ENCODE results near the gene NME1. TPM values are rescaled to one million over a fixed set of nuclear protein-coding genes. Genes with fewer than 3 reads are reported as not detected.
"Not testable (repeated sequence)": the region's sequence is repeated elsewhere in the genome, so short reads cannot be mapped to it uniquely, and the experiment has no call there.

The NME1 gene
- total RNA-seq, 1 donor from 2014 or later = 360 TPM

DNA sequence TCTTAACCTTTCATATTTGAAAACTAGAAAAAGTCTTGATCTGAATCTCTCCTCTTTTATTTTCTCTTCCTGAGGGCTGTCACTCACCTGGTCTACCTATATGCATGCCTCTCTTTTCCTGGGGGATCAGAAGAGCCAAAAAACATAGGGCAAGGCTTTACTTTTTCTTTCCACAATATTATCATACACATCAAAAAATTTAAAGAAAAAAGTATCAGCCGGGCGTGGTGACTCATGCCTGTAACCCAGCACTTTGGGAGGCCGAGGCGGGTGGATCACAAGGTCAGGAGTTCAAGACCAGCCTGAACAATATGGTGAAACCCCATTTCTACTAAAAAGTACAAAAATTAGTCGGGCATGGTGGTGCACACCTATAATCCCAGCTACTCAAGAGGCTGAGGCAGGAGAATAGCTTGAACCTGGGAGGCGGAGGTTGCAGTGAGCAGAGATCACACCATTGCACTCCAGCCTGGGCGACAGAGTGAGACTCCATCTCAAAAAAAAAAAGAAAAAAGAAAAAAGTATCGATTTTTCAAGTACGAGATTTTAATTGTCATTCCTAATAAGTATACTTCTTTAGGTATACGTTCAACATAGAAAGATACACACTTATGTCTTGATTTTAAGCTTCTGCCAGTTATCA lies 30.8 kb upstream of the NME1 start:
- DNase-seq (ENCODE audit: low spot score); H3K27me3 Mint-ChIP-seq (ENCODE audit: low read depth); H3K4me3 Mint-ChIP-seq (ENCODE audit: low read depth); H3K36me3 Mint-ChIP-seq (ENCODE audit: low read depth); H3K9me3 Mint-ChIP-seq: not testable (repeated sequence)
- intact Hi-C loops (cut with micrococcal nuclease) = loop anchor here (5.0 kb wide), 1 partner anchor 45 kb away; the partner anchor contains the start of gene NME2
- Mint-ChIP-seq H3K27ac (peak overlapping the region; percentile 99), H3K4me1 (ENCODE audit: low read depth) (peaks cover 33% of the 10 kb centered on the region)

DNA sequence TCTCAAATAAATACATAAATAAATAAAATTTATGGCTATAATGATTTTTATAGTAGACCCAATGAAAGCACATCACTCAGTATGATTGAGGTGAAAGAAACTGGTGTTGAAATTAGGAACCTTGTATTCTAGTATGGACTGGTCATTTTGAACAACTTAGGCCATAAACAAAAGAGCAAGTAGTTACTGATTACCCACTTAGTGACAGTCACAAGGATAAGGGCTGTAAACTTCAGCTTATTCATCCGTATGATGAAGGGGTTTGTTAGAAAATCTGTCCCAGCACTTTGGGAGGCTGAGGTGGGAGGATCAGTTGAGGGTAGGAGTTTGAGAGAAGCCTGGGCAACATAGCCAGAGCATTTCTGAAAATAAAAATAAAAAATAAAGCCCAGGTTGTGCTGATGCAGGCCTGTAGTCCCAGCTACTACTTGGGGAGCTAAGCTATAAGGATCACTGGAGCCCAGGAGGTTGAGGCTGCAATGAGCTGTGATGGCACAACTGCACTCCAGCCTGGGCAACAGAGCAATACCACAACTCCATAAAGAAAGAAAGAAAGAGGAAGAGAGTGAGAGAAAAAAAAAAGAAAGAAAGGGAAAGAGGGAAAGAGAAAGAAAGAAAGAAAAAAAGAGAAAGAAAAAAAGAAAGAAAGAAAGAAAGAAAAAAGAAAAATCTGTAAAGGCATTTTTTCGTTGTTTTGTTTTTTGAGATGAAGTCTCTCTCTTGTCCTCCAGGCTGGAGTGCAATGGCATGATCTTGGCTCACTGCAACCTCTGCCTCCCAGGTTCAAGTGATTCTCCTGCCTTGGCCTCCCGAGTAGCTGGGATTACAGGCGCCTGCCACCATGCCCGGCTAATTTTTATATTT lies 28.5 kb upstream of the NME1 start:
- DNase-seq (ENCODE audit: low spot score) = no peak
- no peaks in the 10 kb centered on the region for H3K9me3 Mint-ChIP-seq
- no peak overlapping the region for H3K27ac Mint-ChIP-seq
- no peaks in the 10 kb centered on the region for H3K36me3 Mint-ChIP-seq (ENCODE audit: low read depth)
- no peaks in the 10 kb centered on the region for H3K27me3 Mint-ChIP-seq (ENCODE audit: low read depth)
- intact Hi-C loops (cut with micrococcal nuclease) = loop anchor here (5.0 kb wide), 1 partner anchor 42 kb away; the partner anchor contains the start of gene NME2
- peaks cover 16% of the 10 kb centered on the region for H3K4me1 Mint-ChIP-seq (ENCODE audit: low read depth)
- H3K4me3 Mint-ChIP-seq (ENCODE audit: low read depth) = no peak overlapping the region

DNA sequence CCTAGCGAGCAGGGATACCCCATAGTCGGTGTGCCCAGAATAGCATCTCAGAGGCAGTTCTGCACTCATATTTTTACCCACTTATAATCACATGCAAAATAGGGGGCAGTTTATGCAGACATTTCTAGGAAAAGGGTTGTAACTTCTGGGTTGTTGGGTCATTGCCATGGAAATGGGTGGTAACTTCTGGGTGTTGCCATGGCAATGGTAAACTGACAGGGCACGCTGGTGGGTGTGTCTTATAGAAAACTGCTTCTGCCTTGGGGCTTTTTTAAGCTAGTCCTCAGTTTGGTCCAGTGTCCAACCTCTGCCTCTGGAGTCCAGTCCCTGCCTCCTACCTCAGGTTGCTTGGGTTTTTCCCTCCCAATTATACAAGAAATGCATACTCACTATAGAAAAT lies 25.3 kb upstream of the NME1 start:
- DNase-seq (ENCODE audit: low spot score) = no peak
- no peak overlapping the region for H3K4me3 Mint-ChIP-seq (ENCODE audit: low read depth)
- H3K27ac Mint-ChIP-seq = no peak overlapping the region
- peaks cover 6% of the 10 kb centered on the region for H3K4me1 Mint-ChIP-seq (ENCODE audit: low read depth)
- no peaks in the 10 kb centered on the region for H3K36me3 Mint-ChIP-seq (ENCODE audit: low read depth)
- no peaks in the 10 kb centered on the region for H3K9me3 Mint-ChIP-seq
- no peaks in the 10 kb centered on the region for H3K27me3 Mint-ChIP-seq (ENCODE audit: low read depth)
- intact Hi-C loops (cut with micrococcal nuclease) = no loop called here

DNA sequence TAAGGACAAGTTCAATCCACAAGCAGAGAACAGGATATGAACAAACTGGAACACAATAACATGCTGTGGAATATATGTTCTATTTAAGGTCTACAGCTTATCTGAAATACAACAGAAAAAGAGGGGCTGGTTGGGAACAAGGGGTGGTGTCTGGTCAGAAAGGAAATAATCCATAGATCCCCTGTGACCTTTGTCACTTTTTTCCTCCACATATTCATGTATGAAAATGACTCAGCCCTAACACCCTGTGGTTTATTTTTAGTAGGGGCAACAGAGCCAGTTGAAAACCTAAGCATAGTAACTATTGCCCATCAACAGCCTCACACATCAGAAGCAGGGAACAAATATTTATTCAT lies 20.4 kb upstream of the NME1 start:
- Mint-ChIP-seq H3K4me3 (ENCODE audit: low read depth) (no peak overlapping the region), H3K9me3 (no peaks in the 10 kb centered on the region), H3K4me1 (ENCODE audit: low read depth) (peaks cover 10% of the 10 kb centered on the region), H3K27me3 (ENCODE audit: low read depth) (no peaks in the 10 kb centered on the region), H3K36me3 (ENCODE audit: low read depth) (no peaks in the 10 kb centered on the region), H3K27ac (peak overlapping the region; percentile 2)
- DNase-seq (ENCODE audit: low spot score) = no peak
- intact Hi-C loops (cut with micrococcal nuclease) = no loop called here

DNA sequence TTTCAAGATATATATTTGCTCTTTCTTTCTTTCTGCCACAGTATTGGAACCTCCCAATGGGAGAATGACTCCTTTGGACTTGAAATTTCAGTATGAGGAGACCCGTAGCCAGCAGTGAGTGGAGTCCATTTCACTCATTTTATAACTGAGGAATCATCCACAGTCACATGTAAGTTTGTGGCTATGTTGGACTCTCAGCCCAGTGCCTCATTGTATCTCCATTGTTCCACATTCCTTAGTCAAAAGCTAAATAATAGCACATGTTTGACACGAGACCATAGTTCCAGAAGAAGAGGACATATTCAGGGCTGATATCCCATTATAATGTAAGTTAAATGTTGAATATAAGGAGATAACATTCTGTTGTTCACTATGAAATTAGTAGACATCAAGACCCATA lies 20.0 kb upstream of the NME1 start:
- peaks cover 10% of the 10 kb centered on the region for H3K4me1 Mint-ChIP-seq (ENCODE audit: low read depth)
- intact Hi-C loops (cut with micrococcal nuclease) = no loop called here
- no peak for DNase-seq (ENCODE audit: low spot score)
- no peak overlapping the region for H3K4me3 Mint-ChIP-seq (ENCODE audit: low read depth)
- H3K9me3 Mint-ChIP-seq = no peaks in the 10 kb centered on the region
- no peaks in the 10 kb centered on the region for H3K36me3 Mint-ChIP-seq (ENCODE audit: low read depth)
- peak overlapping the region; percentile 2 for H3K27ac Mint-ChIP-seq
- no peaks in the 10 kb centered on the region for H3K27me3 Mint-ChIP-seq (ENCODE audit: low read depth)

DNA sequence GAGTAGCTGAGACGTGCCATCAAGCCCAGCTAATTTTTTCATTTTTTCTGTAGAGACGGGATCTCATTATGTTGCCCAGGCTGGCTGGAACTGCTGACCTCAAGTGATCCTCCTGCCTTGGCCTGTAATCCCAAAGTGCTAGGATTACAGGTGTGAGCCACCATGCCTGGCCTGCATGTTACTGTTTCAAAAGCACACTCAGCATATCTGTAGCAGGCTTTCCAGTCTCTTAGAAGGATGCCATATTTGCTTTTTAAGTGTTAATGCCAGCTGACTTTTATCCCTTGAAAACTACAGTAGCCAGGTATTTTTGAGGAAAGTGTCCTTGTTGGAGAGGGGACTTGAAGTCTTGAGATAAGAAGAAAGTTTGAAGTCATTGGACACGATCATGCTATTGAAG lies 17.4 kb upstream of the NME1 start:
- no peaks in the 10 kb centered on the region for H3K27me3 Mint-ChIP-seq (ENCODE audit: low read depth)
- H3K4me1 Mint-ChIP-seq (ENCODE audit: low read depth) = peaks cover 13% of the 10 kb centered on the region
- DNase-seq (ENCODE audit: low spot score) = no peak
- intact Hi-C loops (cut with micrococcal nuclease) = no loop called here
- H3K36me3 Mint-ChIP-seq (ENCODE audit: low read depth) = no peaks in the 10 kb centered on the region
- H3K9me3 Mint-ChIP-seq = no peaks in the 10 kb centered on the region
- H3K4me3 Mint-ChIP-seq (ENCODE audit: low read depth) = no peak overlapping the region
- H3K27ac Mint-ChIP-seq = no peak overlapping the region

DNA sequence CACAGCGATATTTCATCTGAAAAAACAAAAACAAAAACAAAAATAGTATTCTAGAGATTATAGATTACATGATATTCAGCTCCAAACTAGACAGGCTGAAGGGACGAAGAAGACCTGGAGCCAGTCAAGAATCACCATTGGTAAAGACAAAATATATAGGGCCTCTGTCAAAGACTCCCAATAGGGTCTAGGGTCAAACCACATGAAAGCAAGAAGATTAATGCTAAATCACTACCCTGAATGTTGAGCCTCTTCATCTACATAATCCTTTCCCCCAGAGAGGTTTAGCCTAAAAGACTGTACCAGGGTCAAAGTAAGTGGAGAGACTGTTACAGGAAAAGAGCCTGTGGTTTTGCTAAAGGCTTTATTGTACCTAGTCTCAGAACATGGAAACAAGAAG lies 10.8 kb upstream of the NME1 start:
- Mint-ChIP-seq H3K36me3 (ENCODE audit: low read depth) (no peaks in the 10 kb centered on the region), H3K4me3 (ENCODE audit: low read depth) (no peak overlapping the region), H3K4me1 (ENCODE audit: low read depth) (peaks cover 18% of the 10 kb centered on the region), H3K27me3 (ENCODE audit: low read depth) (no peaks in the 10 kb centered on the region), H3K27ac (no peak overlapping the region), H3K9me3 (no peaks in the 10 kb centered on the region)
- intact Hi-C loops (cut with micrococcal nuclease) = no loop called here
- DNase-seq (ENCODE audit: low spot score) = no peak

DNA sequence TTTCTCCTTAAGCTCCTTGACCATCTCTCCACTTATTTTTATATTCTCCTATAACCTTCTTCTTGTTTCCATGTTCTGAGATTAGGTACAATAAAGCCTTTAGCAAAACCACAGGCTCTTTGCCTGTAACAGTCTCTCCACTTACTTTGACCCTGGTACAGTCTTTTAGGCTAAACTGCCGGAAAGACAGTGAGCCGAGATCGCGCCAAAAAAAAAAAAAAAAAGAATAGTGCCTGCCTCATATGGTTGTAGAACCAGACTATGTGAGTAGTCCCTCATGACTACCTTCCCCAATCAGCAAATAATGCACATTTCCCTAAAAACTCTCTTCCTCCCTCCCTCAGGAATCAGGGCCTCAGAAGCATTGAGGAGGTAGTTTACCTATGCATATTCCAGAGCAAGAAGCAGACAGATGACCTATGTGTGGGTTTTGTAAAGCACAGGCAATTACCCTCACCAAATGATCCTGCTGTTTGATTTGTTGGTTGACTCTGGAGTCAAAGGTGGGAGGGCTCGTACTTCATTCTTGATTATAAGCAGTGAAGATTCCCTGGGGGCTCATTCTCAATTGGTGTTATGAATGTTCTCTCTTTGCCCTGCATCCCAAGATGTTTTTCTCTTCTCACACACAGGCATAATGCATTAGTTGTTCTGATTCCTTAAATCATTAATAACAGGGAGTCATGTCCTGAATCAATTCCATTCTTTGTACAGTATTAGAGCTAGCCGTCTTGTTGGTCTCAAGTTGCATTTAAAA lies 8.9 kb upstream of the NME1 start:
- H3K36me3 Mint-ChIP-seq (ENCODE audit: low read depth) = no peaks in the 10 kb centered on the region
- no peak for DNase-seq (ENCODE audit: low spot score)
- intact Hi-C loops (cut with micrococcal nuclease) = no loop called here
- no peaks in the 10 kb centered on the region for H3K27me3 Mint-ChIP-seq (ENCODE audit: low read depth)
- no peak overlapping the region for H3K4me3 Mint-ChIP-seq (ENCODE audit: low read depth)
- peaks cover 23% of the 10 kb centered on the region for H3K4me1 Mint-ChIP-seq (ENCODE audit: low read depth)
- no peak overlapping the region for H3K27ac Mint-ChIP-seq
- no peaks in the 10 kb centered on the region for H3K9me3 Mint-ChIP-seq

DNA sequence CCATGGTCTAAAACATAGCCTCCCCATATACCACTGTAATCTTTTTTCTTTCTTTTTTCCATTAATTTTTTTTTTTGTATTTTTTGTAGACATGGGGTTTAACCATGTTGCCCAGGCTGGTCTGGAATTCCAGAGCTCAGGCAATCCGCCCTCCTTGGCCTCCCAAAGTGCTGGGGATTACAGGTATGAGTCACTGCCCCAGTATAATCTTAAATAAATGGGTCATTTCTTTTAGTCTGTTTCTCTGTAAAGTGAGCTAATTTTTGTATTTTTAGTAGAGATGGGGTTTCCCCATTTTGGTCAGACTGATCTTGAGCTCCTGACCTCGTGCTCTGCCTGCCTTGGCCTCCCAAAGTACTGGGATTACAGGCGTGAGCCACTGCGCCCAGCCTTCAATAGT lies 5.7 kb upstream of the NME1 start:
- intact Hi-C loops (cut with micrococcal nuclease) = loop anchor here (1.0 kb wide), 1 partner anchor 26 kb away; no protein-coding TSS in a partner anchor
- Mint-ChIP-seq H3K27ac (peak overlapping the region; percentile 87), H3K4me1 (ENCODE audit: low read depth) (peaks cover 23% of the 10 kb centered on the region), H3K36me3 (ENCODE audit: low read depth) (no peaks in the 10 kb centered on the region), H3K4me3 (ENCODE audit: low read depth) (peak overlapping the region; percentile 4), H3K9me3 (no peaks in the 10 kb centered on the region), H3K27me3 (ENCODE audit: low read depth) (no peaks in the 10 kb centered on the region)
- no peak for DNase-seq (ENCODE audit: low spot score)

DNA sequence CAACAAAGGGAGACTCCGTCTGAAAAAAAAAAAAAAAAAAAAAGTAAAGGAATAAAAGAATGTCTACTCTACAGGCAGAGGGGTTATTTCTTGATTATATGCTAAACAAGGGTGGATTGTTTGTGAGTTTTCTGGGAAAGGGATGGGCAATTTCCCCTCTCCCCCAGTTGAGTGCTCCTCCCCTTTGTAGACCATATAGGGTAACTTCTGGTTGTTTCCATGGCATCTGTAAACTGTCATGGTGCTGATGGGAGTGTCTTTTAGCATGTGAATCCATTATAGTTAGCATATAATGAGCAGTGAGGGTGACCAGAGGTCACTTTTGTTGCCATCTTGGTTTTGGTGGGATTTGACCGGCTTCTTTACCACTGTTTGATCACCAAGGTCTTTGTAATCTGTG lies 4.2 kb upstream of the NME1 start:
- peaks cover 21% of the 10 kb centered on the region for H3K4me1 Mint-ChIP-seq (ENCODE audit: low read depth)
- intact Hi-C loops (cut with micrococcal nuclease) = no loop called here
- no peak overlapping the region for H3K27ac Mint-ChIP-seq
- H3K36me3 Mint-ChIP-seq (ENCODE audit: low read depth) = no peaks in the 10 kb centered on the region
- no peaks in the 10 kb centered on the region for H3K27me3 Mint-ChIP-seq (ENCODE audit: low read depth)
- no peaks in the 10 kb centered on the region for H3K9me3 Mint-ChIP-seq
- no peak overlapping the region for H3K4me3 Mint-ChIP-seq (ENCODE audit: low read depth)
- DNase-seq (ENCODE audit: low spot score) = no peak

DNA sequence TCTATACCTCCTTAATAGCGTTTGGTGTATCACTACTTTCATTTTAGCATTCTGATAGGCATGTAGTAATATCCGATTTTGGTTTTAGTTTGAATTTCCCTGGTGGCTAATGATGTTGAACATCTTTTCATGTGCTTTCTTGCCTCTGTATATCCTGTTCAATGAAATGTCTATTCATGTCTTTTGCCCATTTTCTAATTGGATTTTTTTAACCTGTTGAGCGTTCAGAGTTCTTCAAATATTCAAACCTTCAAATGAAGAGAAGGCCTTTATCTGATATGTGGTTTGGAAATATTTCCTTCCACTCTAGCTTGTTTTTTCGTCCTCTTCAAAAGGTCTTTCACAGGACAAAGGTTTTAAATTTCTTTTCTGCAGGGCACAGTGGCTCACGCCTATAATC lies 2.4 kb upstream of the NME1 start:
- no peak for DNase-seq (ENCODE audit: low spot score)
- H3K9me3 Mint-ChIP-seq = no peaks in the 10 kb centered on the region
- H3K27ac Mint-ChIP-seq = no peak overlapping the region
- peaks cover 28% of the 10 kb centered on the region for H3K4me1 Mint-ChIP-seq (ENCODE audit: low read depth)
- no peak overlapping the region for H3K4me3 Mint-ChIP-seq (ENCODE audit: low read depth)
- H3K36me3 Mint-ChIP-seq (ENCODE audit: low read depth) = no peaks in the 10 kb centered on the region
- intact Hi-C loops (cut with micrococcal nuclease) = loop anchor here (10.0 kb wide), 1 partner anchor 776 kb away; the partner anchor contains the start of genes EME1 and MRPL27
- H3K27me3 Mint-ChIP-seq (ENCODE audit: low read depth) = no peaks in the 10 kb centered on the region

DNA sequence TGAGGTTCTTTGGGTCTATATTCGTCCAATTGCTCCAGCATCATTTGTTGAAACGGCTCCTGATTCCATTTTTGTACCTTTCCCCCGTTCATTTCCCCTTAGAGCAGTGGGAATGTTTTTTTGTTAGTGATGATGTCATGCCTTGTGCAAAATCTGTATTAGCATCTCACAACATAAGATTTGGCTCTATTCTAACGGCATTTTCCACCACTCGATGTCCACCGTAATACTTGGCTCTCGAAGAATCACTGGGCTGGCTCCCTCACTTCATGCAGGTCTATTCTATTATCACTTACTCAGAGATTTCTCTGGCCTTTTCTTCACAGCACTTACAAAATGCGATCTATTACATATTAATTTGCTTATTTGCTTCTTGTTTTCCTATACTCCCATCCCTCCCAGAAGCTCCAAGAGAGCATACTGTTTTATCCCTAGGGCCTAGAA lies 571 bp upstream of the NME1 start:
- peak; percentile 9 for DNase-seq (ENCODE audit: low spot score)
- Mint-ChIP-seq H3K9me3 (no peaks in the 10 kb centered on the region), H3K4me3 (ENCODE audit: low read depth) (no peak overlapping the region), H3K4me1 (ENCODE audit: low read depth) (peaks cover 21% of the 10 kb centered on the region), H3K36me3 (ENCODE audit: low read depth) (peaks cover 11% of the 10 kb centered on the region), H3K27ac (no peak overlapping the region), H3K27me3 (ENCODE audit: low read depth) (no peaks in the 10 kb centered on the region)
- intact Hi-C loops (cut with micrococcal nuclease) = loop anchor here (1.0 to 10.0 kb wide), 6 partner anchors 14 to 778 kb away; partner anchors contain the start of genes EME1, MBTD1, MRPL27 and NME2
